ENCODE measurements around the gene KIAA1217. TPM values are rescaled to one million over a fixed set of nuclear protein-coding genes. Genes with fewer than 3 reads are reported as not detected.
A peak's percentile ranks its signal among the peaks of the same experiment; 100 is the strongest.

Gene KIAA1217
- total RNA-seq, 1 experiment from 2014 or later: 23.4 TPM

DNA sequence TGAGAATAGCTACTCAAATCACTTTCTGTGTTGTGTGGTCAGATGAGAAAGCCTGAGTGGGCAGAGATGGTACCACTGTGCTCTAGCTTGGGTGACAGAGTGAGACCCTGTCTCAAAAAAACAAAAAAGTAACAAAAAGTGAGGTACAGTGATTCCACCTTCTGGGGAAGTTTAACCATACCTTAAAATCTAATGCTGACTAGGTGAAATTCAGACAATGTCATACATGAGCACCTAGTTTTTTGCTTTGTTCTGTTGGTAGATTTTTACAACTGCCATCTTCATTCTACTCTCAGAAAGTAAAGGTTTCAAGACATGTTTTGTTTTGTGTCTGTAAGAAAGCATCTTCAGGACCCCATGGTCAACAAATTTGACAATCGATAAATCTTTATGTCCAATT, 370.5 kb downstream of the KIAA1217 start (continued):
- TF ChIP-seq MXD4 (CRISPR knock-in tag; IDR thresholded peaks at IDR 0.05; ENCODE audit: borderline replicate concordance) (no peak), NFYB (CRISPR knock-in tag; conservative IDR thresholded peaks at IDR 0.05; ENCODE audit: low read depth) (no peak), ZNF423 (CRISPR knock-in tag; IDR thresholded peaks at IDR 0.05) (no peak), PRRX2 (CRISPR knock-in tag; IDR thresholded peaks at IDR 0.05) (no peak), ETV6 (CRISPR knock-in tag; IDR thresholded peaks at IDR 0.05) (no peak), CREB1 (CRISPR knock-in tag; IDR thresholded peaks at IDR 0.05) (no peak)
- TF ChIP-seq, protein P1, sequence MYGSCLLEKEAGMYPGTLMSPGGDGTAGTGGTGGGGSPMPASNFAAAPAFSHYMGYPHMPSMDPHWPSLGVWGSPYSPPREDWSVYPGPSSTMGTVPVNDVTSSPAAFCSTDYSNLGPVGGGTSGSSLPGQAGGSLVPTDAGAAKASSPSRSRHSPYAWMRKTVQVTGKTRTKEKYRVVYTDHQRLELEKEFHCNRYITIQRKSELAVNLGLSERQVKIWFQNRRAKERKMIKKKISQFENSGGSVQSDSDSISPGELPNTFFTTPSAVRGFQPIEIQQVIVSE (CRISPR knock-in tag; IDR thresholded peaks at IDR 0.05; ENCODE audit: borderline replicate concordance): no peak
- TF ChIP-seq, protein P2, sequence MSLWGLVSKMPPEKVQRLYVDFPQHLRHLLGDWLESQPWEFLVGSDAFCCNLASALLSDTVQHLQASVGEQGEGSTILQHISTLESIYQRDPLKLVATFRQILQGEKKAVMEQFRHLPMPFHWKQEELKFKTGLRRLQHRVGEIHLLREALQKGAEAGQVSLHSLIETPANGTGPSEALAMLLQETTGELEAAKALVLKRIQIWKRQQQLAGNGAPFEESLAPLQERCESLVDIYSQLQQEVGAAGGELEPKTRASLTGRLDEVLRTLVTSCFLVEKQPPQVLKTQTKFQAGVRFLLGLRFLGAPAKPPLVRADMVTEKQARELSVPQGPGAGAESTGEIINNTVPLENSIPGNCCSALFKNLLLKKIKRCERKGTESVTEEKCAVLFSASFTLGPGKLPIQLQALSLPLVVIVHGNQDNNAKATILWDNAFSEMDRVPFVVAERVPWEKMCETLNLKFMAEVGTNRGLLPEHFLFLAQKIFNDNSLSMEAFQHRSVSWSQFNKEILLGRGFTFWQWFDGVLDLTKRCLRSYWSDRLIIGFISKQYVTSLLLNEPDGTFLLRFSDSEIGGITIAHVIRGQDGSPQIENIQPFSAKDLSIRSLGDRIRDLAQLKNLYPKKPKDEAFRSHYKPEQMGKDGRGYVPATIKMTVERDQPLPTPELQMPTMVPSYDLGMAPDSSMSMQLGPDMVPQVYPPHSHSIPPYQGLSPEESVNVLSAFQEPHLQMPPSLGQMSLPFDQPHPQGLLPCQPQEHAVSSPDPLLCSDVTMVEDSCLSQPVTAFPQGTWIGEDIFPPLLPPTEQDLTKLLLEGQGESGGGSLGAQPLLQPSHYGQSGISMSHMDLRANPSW (CRISPR knock-in tag; conservative IDR thresholded peaks at IDR 0.05; ENCODE audit: low read depth): no peak

DNA sequence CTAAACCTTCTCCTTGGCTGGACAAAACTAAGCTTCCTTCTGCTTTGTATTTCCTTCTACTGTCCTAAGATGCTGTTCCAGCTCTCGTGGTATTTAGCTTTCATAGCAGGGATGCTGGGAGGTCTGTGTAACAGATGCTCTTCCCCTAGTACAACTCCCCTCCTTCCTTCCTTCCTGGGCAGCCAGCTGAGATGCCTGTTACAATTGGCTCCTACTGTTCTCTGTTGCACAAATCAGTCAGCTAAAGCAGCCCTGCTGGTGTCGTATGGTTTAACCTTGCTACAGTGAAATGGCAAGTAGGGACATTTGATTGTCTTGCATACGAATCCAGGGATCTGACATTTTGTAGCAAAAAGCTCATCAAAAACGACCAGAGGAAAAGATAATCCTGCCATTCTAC, 371.0 kb downstream of the KIAA1217 start:
- peaks cover 16% of the 10 kb centered on the region for H3K4me1 Mint-ChIP-seq
- ATAC-seq: peak; percentile 96

DNA sequence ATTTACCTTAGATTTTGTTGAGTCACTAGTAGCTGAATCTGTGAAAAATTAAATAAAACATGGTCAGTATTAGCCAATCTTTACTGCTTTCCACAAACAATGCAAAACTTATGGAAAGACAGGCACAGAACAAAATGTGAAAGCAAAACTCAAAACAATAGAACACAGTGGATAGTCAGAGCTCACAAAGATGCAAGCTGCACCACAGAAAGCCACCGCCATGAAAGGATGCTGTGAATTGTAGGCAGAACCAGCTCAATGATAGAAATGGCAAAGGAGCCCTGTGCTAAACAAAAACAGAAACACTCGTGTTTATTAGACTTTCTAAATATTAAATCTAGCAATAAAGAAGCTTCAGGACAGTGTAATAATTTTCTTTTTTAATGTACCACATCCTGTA, 380.3 kb downstream of the KIAA1217 start:
- no peak for ATAC-seq
- peaks cover 46% of the 10 kb centered on the region for H3K36me3 Mint-ChIP-seq

More for the DNA sequence above, 371.0 kb downstream of the KIAA1217 start:
- DNase-seq (ENCODE audit: low spot score): no peak
- no peaks in the 10 kb centered on the region for H3K9me3 Mint-ChIP-seq
- peaks cover 5% of the 10 kb centered on the region; the same call in 1 of the 2 replicates for H3K36me3 Mint-ChIP-seq
- CTCF ChIA-PET: interaction anchor here (0.9 to 2.5 kb wide), 3 partner anchors 28 to 60 kb away, joined by 3 to 15 read pairs (median 4); no protein-coding TSS in a partner anchor
- TF ChIP-seq ZNF423 (CRISPR knock-in tag; IDR thresholded peaks at IDR 0.05) (peak; percentile 24; the same call in 1 of the 2 replicates), ZNF263 (CRISPR knock-in tag; IDR thresholded peaks at IDR 0.05; ENCODE audit: low read depth) (no peak)
- POLR2A ChIA-PET: no interaction called here
- peak overlapping the region; percentile 34 for H3K27ac Mint-ChIP-seq
- H3K4me3 Mint-ChIP-seq: no peak overlapping the region
- no peaks in the 10 kb centered on the region for H3K27me3 Mint-ChIP-seq (ENCODE audit: low read depth)

DNA sequence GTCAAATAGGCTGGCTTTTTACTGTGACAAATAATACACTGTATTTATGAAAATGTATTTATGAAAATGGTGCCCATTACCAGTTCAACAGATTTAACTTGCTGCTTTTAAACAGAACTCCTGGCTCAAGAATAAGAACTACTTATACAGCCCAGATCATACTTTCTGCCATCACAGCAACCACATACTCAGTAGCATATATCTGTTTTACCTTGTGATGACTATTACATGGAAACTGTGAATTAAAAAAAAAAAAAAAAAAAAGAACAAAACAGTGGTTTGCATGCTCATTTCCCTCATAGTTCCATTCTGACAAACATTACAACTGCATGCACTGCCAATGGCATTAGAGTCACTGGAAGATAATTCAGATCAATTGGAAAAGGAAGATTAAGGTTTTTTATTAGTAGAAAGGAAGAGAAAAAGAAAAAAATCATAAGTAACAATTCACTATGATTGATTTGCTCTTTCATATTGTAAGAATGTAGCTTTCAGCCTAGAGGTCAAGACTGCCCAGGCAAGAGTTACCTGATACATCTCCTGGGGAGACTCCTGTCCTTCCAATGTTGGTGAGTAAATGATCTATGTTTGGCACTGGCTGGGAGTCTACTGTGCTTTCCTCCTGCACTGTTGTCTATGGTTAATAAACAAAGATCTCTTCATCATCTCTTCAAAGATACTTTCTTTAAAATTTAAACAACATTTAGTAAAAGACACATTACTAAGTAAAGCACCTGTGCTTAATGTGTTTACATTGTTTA, 381.9 kb downstream of the KIAA1217 start:
- Mint-ChIP-seq H3K9me3 (no peaks in the 10 kb centered on the region), H3K36me3 (peaks cover 48% of the 10 kb centered on the region), H3K4me1 (peaks cover 8% of the 10 kb centered on the region), H3K27me3 (ENCODE audit: low read depth) (no peaks in the 10 kb centered on the region), H3K27ac (no peak overlapping the region), H3K4me3 (no peak overlapping the region)
- DNase-seq (ENCODE audit: low spot score) (no peak), ATAC-seq (no peak)
- TF ChIP-seq NFE2L1 (CRISPR knock-in tag; IDR thresholded peaks at IDR 0.05) (no peak), MXD4 (CRISPR knock-in tag; IDR thresholded peaks at IDR 0.05; ENCODE audit: borderline replicate concordance) (no peak), TCF7 (CRISPR knock-in tag; IDR thresholded peaks at IDR 0.05; ENCODE audit: low read depth) (no peak), FOXJ3 (CRISPR knock-in tag; IDR thresholded peaks at IDR 0.05; ENCODE audit: borderline replicate concordance) (no peak), OVOL2 (CRISPR knock-in tag; IDR thresholded peaks at IDR 0.05; ENCODE audit: borderline replicate concordance) (no peak), ZNF317 (CRISPR knock-in tag; IDR thresholded peaks at IDR 0.05; ENCODE audit: borderline replicate concordance, low read depth) (no peak)
- TF ChIP-seq, protein P3, sequence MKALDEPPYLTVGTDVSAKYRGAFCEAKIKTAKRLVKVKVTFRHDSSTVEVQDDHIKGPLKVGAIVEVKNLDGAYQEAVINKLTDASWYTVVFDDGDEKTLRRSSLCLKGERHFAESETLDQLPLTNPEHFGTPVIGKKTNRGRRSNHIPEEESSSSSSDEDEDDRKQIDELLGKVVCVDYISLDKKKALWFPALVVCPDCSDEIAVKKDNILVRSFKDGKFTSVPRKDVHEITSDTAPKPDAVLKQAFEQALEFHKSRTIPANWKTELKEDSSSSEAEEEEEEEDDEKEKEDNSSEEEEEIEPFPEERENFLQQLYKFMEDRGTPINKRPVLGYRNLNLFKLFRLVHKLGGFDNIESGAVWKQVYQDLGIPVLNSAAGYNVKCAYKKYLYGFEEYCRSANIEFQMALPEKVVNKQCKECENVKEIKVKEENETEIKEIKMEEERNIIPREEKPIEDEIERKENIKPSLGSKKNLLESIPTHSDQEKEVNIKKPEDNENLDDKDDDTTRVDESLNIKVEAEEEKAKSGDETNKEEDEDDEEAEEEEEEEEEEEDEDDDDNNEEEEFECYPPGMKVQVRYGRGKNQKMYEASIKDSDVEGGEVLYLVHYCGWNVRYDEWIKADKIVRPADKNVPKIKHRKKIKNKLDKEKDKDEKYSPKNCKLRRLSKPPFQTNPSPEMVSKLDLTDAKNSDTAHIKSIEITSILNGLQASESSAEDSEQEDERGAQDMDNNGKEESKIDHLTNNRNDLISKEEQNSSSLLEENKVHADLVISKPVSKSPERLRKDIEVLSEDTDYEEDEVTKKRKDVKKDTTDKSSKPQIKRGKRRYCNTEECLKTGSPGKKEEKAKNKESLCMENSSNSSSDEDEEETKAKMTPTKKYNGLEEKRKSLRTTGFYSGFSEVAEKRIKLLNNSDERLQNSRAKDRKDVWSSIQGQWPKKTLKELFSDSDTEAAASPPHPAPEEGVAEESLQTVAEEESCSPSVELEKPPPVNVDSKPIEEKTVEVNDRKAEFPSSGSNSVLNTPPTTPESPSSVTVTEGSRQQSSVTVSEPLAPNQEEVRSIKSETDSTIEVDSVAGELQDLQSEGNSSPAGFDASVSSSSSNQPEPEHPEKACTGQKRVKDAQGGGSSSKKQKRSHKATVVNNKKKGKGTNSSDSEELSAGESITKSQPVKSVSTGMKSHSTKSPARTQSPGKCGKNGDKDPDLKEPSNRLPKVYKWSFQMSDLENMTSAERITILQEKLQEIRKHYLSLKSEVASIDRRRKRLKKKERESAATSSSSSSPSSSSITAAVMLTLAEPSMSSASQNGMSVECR (CRISPR knock-in tag; IDR thresholded peaks at IDR 0.05; ENCODE audit: borderline replicate concordance): no peak
- ChIA-PET POLR2A (no interaction called here), CTCF (no interaction called here)

More for the DNA sequence above, 380.3 kb downstream of the KIAA1217 start:
- TF ChIP-seq HMGA2 (CRISPR knock-in tag; IDR thresholded peaks at IDR 0.05) (no peak), ELF4 (CRISPR knock-in tag; IDR thresholded peaks at IDR 0.05; ENCODE audit: low read depth) (no peak), NFATC4 (CRISPR knock-in tag; IDR thresholded peaks at IDR 0.05) (no peak)
- TF ChIP-seq, protein P4, sequence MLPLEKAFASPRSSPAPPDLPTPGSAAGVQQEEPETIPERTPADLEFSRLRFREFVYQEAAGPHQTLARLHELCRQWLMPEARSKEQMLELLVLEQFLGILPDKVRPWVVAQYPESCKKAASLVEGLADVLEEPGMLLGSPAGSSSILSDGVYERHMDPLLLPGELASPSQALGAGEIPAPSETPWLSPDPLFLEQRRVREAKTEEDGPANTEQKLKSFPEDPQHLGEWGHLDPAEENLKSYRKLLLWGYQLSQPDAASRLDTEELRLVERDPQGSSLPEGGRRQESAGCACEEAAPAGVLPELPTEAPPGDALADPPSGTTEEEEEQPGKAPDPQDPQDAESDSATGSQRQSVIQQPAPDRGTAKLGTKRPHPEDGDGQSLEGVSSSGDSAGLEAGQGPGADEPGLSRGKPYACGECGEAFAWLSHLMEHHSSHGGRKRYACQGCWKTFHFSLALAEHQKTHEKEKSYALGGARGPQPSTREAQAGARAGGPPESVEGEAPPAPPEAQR (CRISPR knock-in tag; IDR thresholded peaks at IDR 0.05): no peak
- POLR2A ChIA-PET: no interaction called here
- Mint-ChIP-seq H3K27ac (no peak overlapping the region), H3K4me1 (no peaks in the 10 kb centered on the region), H3K27me3 (ENCODE audit: low read depth) (no peaks in the 10 kb centered on the region), H3K4me3 (no peak overlapping the region), H3K9me3 (no peaks in the 10 kb centered on the region)
- CTCF ChIA-PET: no interaction called here
- no peak for DNase-seq (ENCODE audit: low spot score)
